Activated CD4-positive, alpha-beta T cell treated with anti-CD3 and anti-CD28 coated beads for 36 hours (primary cell): ENCODE data around the gene GGA2. TPM values are rescaled to one million over a fixed set of nuclear protein-coding genes. Genes with fewer than 3 reads are reported as not detected.

Experiments used
- ATAC-seq: fragments of 200-7000 bp; cut with Tn5 transposase; one replicate; pipeline ENCODE4 v1.10.0; 2021; ENCODE audit warnings: mild to moderate bottlenecking, moderate library complexity
- CTCF ChIA-PET: fragments of 350-600 bp; sonication (Branson Sonifier 250); formaldehyde crosslinking; loops from one replicate; lab custom pipeline; 2021; ENCODE audit warnings: antibody characterized with exemption; lab: Charles Lee
- POLR2A ChIA-PET: fragments of 350-600 bp; sonication (Branson Sonifier 250); formaldehyde crosslinking; loops from one replicate; lab custom pipeline; 2021; ENCODE audit warnings: antibody characterized with exemption, inconsistent platforms; lab: Charles Lee
- DNase-seq: peaks from one replicate; pipeline ENCODE4 v3.0.0-alpha.2; 2020
- H3K27ac Mint-ChIP-seq: one replicate; pipeline ENCODE4 v1.8.0; 2021; ENCODE audit warnings: mixed read lengths
- H3K27me3 Mint-ChIP-seq: one replicate; pipeline ENCODE4 v1.8.0; 2021; ENCODE audit warnings: mixed read lengths
- H3K36me3 Mint-ChIP-seq: one replicate; pipeline ENCODE4 v1.8.0; 2021; ENCODE audit warnings: low read depth, mixed read lengths
- H3K4me1 Mint-ChIP-seq: one replicate; pipeline ENCODE4 v1.8.0; 2021; ENCODE audit warnings: mixed read lengths
- H3K4me3 Mint-ChIP-seq: one replicate; pipeline ENCODE4 v1.8.0; 2021; ENCODE audit warnings: mild to moderate bottlenecking, moderate library complexity, mixed read lengths
- H3K9me3 Mint-ChIP-seq: one replicate; pipeline ENCODE4 v1.8.0; 2021; ENCODE audit warnings: low read depth, mixed read lengths
- intact Hi-C, 2 experiments: fragments of 100-400 bp; cut with DNase I in 1 of 2; cut with micrococcal nuclease in 1 of 2; formaldehyde crosslinking; loops; one replicate each; pipeline versions ENCODE4 v1.14.2 to v1.15.1; 2022 to 2024; cut with DNase I, micrococcal nuclease
- total RNA-seq, 2 experiments: library from RNA; stranded (reverse); gene quantifications; one replicate each; pipeline ENCODE4 v1.2.3, GENCODE V29; 2021

GGA2 gene
- total RNA-seq, 2 experiments from 2014 or later = 86.7 to 114 TPM

DNA sequence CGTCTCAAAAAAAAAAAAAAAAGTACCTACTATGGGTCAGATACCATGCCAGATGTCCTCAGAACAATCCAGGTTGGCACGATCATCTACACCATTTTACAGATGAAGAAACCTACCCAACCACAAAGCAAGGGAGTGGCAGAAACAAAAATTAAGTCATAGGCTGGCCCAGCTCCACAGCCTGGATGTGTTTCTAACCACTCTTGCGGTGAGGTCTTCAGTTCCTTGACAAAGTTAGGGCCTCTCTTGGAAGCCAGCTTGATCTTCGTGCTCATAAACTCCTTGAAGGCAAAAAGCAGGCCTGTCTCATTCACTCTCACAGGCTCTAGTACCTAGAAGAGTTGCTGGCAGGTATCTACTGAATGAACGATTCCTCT is 6.2 kb downstream of the GGA2 start:
- peak; percentile 7 for ATAC-seq
- ChIA-PET CTCF (interaction anchor here (1.4 to 1.5 kb wide), 2 partner anchors 33 to 93 kb away, joined by 3 to 5 read pairs; no protein-coding TSS in a partner anchor), POLR2A (interaction anchor here (1.3 kb wide), 1 partner anchor 21 kb away, joined by 5 read pairs; no protein-coding TSS in a partner anchor)
- H3K4me3 Mint-ChIP-seq = no peak overlapping the region
- no peaks in the 10 kb centered on the region for H3K9me3 Mint-ChIP-seq
- no peaks in the 10 kb centered on the region for H3K27me3 Mint-ChIP-seq
- intact Hi-C loops = loop anchor here (1.0 to 2.0 kb wide), 6 partner anchors 52 to 175 kb away; partner anchors contain the start of genes EARS2 (in 2 of the 2), UBFD1 (in 2 of the 2), NDUFAB1 (in 1 of the 2) and PLK1 (in 1 of the 2)
- H3K4me1 Mint-ChIP-seq = peaks cover 74% of the 10 kb centered on the region
- DNase-seq = no peak
- H3K27ac Mint-ChIP-seq = peak overlapping the region; percentile 83
- H3K36me3 Mint-ChIP-seq = peaks cover 26% of the 10 kb centered on the region

DNA sequence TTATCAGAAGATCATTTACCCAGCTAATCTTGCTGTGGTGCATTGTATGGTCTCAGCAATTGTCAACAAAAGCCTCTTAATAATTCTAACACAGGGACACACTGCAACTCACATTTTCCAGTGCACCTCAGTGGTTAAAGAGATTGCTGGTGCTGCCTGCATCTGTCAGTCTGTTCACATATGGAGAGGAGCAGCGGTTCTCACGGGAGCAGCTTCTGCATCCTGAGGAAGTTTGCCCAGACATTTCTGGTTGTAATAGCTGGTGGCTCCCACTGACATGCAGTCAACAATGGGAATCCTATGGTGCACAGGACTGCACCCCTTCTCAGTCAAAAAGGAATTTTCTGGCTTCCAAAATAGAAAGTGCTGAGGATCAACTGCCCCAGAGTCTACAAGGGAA is 7.8 kb downstream of the GGA2 start:
- Mint-ChIP-seq H3K27me3 (no peaks in the 10 kb centered on the region), H3K4me3 (no peak overlapping the region), H3K4me1 (peaks cover 67% of the 10 kb centered on the region), H3K36me3 (peaks cover 17% of the 10 kb centered on the region), H3K9me3 (no peaks in the 10 kb centered on the region), H3K27ac (no peak overlapping the region)
- intact Hi-C loops = no loop called here
- ChIA-PET CTCF (interaction anchor here (0.5 to 0.6 kb wide), 2 partner anchors 210 to 358 kb away, joined by 3 read pairs; no protein-coding TSS in a partner anchor), POLR2A (no interaction called here)
- ATAC-seq (no peak), DNase-seq (no peak)

DNA sequence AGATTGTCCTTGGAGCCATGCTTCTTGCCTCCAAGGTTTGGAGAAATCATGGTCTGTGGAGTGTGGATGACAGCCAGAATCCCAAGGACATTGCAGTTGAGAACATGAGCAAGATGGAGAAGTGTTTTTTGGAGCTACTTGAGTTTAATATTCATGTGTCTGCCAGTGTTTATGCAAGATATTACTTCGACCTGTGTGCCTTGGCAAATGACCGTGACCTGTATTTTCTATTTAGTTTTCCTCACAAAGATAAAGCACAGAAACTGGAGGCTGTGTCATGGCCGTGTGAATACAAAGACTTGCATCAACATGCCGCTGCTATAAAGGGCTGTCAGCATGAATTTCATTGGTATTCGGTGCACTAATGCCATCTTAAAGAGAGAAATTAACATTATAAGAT is 9.0 kb downstream of the GGA2 start:
- no peak overlapping the region for H3K4me3 Mint-ChIP-seq
- DNase-seq (no peak), ATAC-seq (no peak)
- peaks cover 15% of the 10 kb centered on the region for H3K36me3 Mint-ChIP-seq
- intact Hi-C loops = no loop called here
- no peaks in the 10 kb centered on the region for H3K9me3 Mint-ChIP-seq
- H3K27me3 Mint-ChIP-seq = no peaks in the 10 kb centered on the region
- CTCF ChIA-PET = no interaction called here
- H3K4me1 Mint-ChIP-seq = peaks cover 64% of the 10 kb centered on the region
- no peak overlapping the region for H3K27ac Mint-ChIP-seq
- POLR2A ChIA-PET = no interaction called here

DNA sequence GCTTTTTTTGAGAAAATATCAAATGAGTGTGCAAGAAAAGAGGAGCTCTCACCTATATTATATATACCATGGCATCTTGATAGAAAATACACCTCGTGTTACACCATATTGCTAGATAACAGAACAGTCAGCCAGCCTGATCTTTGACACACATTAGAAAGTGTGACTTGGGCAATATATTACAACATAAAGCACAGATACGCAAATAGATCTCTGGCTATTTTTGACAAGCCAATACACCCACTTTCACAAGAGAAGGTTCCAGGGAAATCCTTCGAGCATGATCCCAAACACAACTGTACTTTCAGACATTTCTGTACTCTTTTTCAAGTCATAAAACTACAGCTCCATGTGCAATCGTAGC is 9.4 kb downstream of the GGA2 start:
- ChIA-PET CTCF (no interaction called here), POLR2A (no interaction called here)
- Mint-ChIP-seq H3K4me1 (peaks cover 59% of the 10 kb centered on the region), H3K9me3 (no peaks in the 10 kb centered on the region), H3K27me3 (no peaks in the 10 kb centered on the region), H3K27ac (no peak overlapping the region), H3K4me3 (no peak overlapping the region), H3K36me3 (peaks cover 12% of the 10 kb centered on the region)
- intact Hi-C loops = no loop called here
- no peak for DNase-seq
- no peak for ATAC-seq

DNA sequence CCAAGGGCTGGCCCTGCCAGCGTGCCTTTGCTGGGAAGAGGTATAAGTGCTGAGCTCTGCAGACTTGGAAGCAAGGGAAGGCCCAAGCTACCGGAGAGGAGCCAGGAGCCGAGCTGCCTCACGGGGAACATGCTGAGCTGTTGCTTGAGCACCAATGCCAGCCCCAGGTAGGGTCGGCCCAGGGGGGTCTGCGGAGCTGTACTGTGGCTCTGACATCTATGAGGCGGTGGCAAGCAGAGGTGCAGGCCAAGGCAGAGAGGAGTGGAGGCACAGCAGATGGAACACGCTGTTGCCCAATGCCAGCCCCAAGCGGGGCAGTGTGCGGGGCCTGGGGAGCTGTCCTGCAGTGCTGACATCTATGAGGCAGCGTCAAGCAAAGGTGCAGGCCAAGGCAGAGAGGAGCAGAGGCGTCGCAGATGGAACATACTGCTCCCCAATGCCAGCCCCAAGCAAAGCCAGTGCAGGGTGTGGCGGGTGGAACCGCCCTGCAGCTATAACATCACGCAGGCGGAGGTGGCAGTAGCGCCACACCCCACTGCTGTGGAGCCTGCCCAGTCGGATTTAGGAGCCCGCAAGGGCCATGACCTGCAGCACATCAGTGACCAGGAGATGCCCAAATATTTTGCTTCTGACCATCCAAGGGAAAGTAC is 10.0 kb downstream of the GGA2 start:
- CTCF ChIA-PET = no interaction called here

DNA sequence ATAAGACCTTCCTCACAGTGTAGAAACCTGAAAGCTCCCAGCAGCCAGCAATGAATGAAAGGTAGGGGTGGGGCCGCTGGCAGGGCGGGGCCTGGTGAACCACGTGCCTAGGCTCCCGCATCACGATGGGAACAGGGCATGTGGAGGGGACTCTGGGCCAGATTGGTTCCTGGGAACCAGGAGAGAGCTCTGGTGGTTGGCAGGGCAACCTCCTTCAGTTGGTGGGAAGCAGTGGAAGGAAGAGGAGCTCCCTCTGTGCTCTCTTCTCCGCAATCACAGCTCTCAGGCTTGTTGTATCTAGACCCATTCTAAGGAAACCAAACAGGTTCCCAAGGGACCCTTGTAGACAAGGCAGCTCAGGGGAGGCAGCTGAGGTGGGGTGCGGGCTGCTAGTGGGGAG is 10.5 kb downstream of the GGA2 start:
- POLR2A ChIA-PET = no interaction called here
- Mint-ChIP-seq H3K4me1 (peaks cover 49% of the 10 kb centered on the region), H3K36me3 (peaks cover 19% of the 10 kb centered on the region), H3K27ac (no peak overlapping the region), H3K27me3 (no peaks in the 10 kb centered on the region), H3K9me3 (no peaks in the 10 kb centered on the region), H3K4me3 (no peak overlapping the region)
- CTCF ChIA-PET = interaction anchor here (0.5 kb wide), 1 partner anchor 1170 kb away, joined by 3 read pairs; no protein-coding TSS in a partner anchor
- ATAC-seq (no peak), DNase-seq (no peak)
- intact Hi-C loops = no loop called here

More for the DNA sequence above, 10.0 kb downstream of the GGA2 start:
- H3K4me3 Mint-ChIP-seq = no peak overlapping the region
- H3K27me3 Mint-ChIP-seq = no peaks in the 10 kb centered on the region
- intact Hi-C loops = no loop called here
- POLR2A ChIA-PET = no interaction called here
- no peaks in the 10 kb centered on the region for H3K9me3 Mint-ChIP-seq
- H3K4me1 Mint-ChIP-seq = peaks cover 54% of the 10 kb centered on the region
- peaks cover 15% of the 10 kb centered on the region for H3K36me3 Mint-ChIP-seq
- no peak overlapping the region for H3K27ac Mint-ChIP-seq
- ATAC-seq (no peak), DNase-seq (no peak)

DNA sequence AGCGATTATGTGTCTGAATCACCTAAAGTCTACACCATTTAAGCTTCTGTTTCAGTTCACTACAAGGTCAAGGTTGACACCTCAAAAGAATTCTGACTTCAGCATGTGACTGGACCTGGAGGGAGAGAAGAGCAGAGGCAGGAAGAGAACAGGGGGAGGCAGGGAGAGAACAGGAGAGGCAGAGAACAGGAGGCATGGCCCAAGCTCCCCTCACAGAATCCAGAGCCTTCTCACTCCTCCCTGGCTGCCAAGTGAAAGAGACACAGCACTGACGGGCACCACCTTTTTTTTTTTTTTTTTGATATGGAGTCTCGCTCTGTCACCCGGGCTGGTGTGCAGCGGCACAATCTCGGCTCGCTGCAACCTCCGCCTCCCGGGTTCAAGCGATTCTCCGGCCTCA is 11.4 kb downstream of the GGA2 start:
- Mint-ChIP-seq H3K4me3 (no peak overlapping the region), H3K4me1 (peaks cover 39% of the 10 kb centered on the region), H3K9me3 (no peaks in the 10 kb centered on the region), H3K27me3 (no peaks in the 10 kb centered on the region), H3K27ac (no peak overlapping the region), H3K36me3 (peaks cover 21% of the 10 kb centered on the region)
- POLR2A ChIA-PET = no interaction called here
- DNase-seq (no peak), ATAC-seq (no peak)
- intact Hi-C loops = no loop called here
- CTCF ChIA-PET = interaction anchor here (1.5 kb wide), 1 partner anchor 17 kb away, joined by 3 read pairs; no protein-coding TSS in a partner anchor

DNA sequence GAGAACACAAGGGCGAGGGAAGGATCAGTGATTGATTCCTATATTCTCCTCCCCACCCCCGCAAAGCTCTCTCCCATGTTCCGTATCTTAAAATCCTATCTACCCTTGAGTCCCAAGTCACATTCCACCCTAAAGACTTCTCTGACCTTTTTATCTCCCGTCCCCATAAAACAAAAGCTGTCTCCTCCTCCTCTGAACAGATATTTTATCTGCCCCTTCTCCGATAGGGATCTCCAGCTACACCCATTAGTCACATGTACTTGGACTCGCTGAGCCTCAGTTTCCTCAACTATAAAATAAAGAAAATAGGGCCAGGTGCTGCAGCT is 12.8 kb downstream of the GGA2 start:
- Mint-ChIP-seq H3K9me3 (no peaks in the 10 kb centered on the region), H3K36me3 (peaks cover 30% of the 10 kb centered on the region), H3K27ac (no peak overlapping the region), H3K4me1 (peaks cover 28% of the 10 kb centered on the region), H3K27me3 (no peaks in the 10 kb centered on the region), H3K4me3 (no peak overlapping the region)
- ChIA-PET CTCF (interaction anchor here (0.6 kb wide), 1 partner anchor 44 kb away, joined by 3 read pairs; no protein-coding TSS in a partner anchor), POLR2A (interaction anchor here (1.1 kb wide), 1 partner anchor 9 kb away, joined by 5 read pairs; no protein-coding TSS in a partner anchor)
- no peak for DNase-seq
- intact Hi-C loops = no loop called here
- ATAC-seq = no peak

DNA sequence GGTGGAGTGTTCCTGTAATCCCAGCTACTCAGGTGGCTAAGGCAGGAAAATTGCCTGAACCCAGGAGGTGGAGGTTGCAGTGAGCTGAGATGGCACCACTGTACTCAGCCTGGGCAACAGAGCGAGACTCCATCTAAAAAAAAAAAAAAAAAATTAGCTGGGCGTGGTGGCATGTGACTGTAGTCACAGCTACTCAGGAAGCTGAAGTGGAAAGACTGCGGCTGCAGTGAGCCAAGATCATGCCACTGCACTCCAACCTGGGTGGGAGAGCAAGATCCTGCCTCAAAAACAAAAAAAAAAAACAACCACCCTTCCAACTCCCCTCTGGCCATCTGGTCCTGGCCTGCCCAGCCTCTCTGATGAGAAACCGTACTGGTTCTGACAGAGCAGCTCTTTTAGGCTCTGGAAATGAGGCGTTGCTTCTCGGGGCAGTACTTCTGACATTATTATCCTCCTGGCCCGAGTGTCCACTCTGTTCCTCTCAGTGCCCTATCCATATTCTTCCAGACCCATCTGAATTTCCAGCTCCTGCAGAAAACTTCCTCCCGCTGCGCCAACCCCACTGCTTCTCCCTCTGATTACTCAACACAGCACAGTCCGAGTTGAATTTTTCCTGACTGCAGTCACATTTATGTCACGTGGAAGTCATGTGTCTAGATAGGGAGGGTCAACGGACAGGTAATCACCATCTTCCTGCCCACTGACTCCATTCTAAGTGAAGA is 13.3 kb downstream of the GGA2 start:
- CTCF ChIA-PET = interaction anchor here (0.6 kb wide), 3 partner anchors 9 to 826 kb away, joined by 3 to 4 read pairs (median 4); no protein-coding TSS in a partner anchor
- POLR2A ChIA-PET = interaction anchor here (0.6 to 1.1 kb wide), 3 partner anchors 9 to 747 kb away, joined by 3 to 5 read pairs (median 3); no protein-coding TSS in a partner anchor
- H3K4me3 Mint-ChIP-seq = no peak overlapping the region
- H3K4me1 Mint-ChIP-seq = peaks cover 24% of the 10 kb centered on the region
- DNase-seq (no peak), ATAC-seq (no peak)
- H3K27ac Mint-ChIP-seq = no peak overlapping the region
- H3K27me3 Mint-ChIP-seq = no peaks in the 10 kb centered on the region
- intact Hi-C loops = no loop called here
- H3K9me3 Mint-ChIP-seq = no peaks in the 10 kb centered on the region
- peaks cover 29% of the 10 kb centered on the region for H3K36me3 Mint-ChIP-seq

DNA sequence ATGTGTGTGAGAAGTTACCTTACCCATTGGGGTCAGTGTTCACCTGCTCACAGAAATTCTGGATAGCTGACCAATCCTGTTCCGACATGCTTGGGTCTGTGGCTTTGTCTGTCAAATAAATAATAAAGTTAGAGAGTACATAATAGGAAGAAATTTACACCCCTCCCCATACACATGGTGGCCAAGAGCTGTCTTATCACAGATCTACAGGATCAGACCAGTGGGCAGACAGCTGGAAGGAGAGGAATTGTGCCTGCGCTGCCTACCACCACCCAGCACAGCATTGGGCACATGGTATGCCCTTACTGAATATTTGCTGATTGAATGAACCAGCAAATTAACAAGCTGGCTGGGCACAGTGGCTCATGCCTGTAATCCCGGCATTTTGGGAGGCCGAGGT is 14.6 kb downstream of the GGA2 start:
- CTCF ChIA-PET = no interaction called here
- H3K9me3 Mint-ChIP-seq = no peaks in the 10 kb centered on the region
- no peak overlapping the region for H3K4me3 Mint-ChIP-seq
- intact Hi-C loops = no loop called here
- H3K27me3 Mint-ChIP-seq = no peaks in the 10 kb centered on the region
- ATAC-seq (no peak), DNase-seq (no peak)
- H3K27ac Mint-ChIP-seq = no peak overlapping the region
- peaks cover 11% of the 10 kb centered on the region for H3K4me1 Mint-ChIP-seq
- H3K36me3 Mint-ChIP-seq = peaks cover 36% of the 10 kb centered on the region
- POLR2A ChIA-PET = no interaction called here

DNA sequence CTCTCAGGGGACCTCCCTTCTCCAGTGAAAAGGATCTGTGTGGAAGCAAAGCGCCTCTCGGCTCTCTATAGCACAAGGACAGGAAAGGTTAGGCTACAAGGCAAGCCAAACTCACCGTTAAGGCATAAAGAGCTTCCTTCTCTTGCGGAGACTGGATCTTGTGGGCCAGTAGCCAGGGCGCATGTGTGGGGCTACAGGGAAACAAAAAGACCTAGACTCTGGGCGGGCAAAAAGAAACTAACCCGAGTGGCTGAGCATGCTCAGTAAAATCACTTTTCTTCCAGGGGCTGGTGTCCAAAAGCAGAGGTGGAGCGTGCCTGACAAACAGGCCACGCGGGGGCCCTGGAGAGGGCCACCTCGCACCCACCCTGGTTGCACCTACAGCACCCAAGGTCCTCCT is 16.1 kb downstream of the GGA2 start:
- POLR2A ChIA-PET = no interaction called here
- Mint-ChIP-seq H3K9me3 (no peaks in the 10 kb centered on the region), H3K27me3 (no peaks in the 10 kb centered on the region), H3K4me1 (peaks cover 10% of the 10 kb centered on the region), H3K4me3 (no peak overlapping the region), H3K27ac (no peak overlapping the region), H3K36me3 (peaks cover 49% of the 10 kb centered on the region)
- ATAC-seq (no peak), DNase-seq (no peak)
- CTCF ChIA-PET = no interaction called here
- intact Hi-C loops = no loop called here
